GM20431 (cell line): Measurements from ENCODE around the gene MYO1D.
"Not testable (repeated sequence)": the region's sequence is repeated elsewhere in the genome, so short reads cannot be mapped to it uniquely, and the experiment has no call there.

Source experiments
- in situ Hi-C: fragments of 300-500 bp; cut with MseI, MboI; formaldehyde crosslinking; loops from one replicate; pipeline ENCODE4 v1.15.0; 2020; ENCODE audit warnings: low sequenced_read_pairs; ENCODE audit not compliant: unreplicated experiment

MYO1D gene

DNA sequence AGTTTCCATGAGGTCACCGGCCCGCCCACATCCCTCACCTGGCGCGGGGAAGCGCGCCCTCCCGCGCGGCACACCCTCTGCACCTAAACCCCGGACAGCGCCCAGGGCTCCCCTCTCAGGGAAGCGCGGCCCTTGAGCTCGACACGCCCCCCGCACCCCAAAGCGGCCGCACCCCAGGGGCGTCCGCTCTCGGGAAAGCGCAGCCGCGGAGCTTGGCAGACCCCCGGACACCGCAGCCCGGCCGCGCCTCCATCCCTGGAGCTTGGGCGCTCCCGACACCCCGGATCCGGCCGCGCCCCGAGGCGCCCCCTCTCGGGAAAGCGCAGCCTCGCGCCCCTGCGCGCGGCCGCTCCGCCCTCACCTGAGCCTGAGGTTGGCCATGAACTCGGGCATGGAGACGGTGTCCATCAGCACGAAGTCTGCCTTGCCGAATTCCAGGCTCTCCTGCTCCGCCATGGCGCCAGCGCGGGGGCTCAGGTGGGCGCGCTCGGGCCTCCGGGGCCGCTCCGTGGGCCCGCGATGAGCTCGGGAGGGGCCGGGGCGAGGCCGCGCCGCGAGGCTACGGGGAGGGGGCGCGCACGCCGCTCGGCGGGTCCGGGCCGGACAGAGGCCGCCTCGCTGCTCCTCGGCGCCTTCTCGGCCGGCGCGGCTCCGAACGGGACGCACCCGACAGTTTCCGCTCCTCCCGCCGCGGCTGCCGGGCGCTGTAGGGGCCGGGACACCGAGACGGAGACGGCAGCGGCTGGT is at the start of gene MYO1D:
MYO1D (minus strand) TSS at position 708 of the 747 bp plus-strand sequence; CDS start at position 456, 252 bp downstream.
- in situ Hi-C loops, result loop anchor here (10.0 kb wide), 1 partner anchor 92 kb away; no protein-coding TSS in a partner anchor

DNA sequence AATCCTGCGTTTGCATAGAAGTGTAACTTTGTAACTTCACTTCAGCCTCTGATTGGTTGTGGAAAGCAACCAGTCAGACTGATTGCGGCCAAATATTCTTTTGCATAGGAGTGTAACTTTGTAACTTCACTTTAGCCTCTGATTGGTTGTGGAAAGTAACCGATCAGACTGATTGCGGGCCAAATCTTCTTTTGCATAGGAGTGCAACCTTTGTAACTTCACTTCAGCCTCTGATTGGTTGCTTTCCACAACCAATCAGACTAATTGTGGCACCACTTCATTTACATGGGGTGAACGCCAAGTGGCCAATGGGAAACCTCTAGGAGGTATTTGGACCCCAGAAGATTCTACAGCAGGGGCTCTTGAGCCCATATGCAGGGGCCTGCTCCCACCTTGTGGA is 49.3 kb upstream of the MYO1D start:
- in situ Hi-C loops, result loop anchor here (25.0 kb wide), 2 partner anchors 111 to 264 kb away; no protein-coding TSS in a partner anchor

- in situ Hi-C loops, result not testable (repeated sequence)
These were observed 47.0 kb upstream of the MYO1D start for GRCh38 chr17:32923905-32924304.

GRCh38 chr17:32921017-32921416 is 44.1 kb upstream of the MYO1D start:
- in situ Hi-C loops, result no loop called here

DNA sequence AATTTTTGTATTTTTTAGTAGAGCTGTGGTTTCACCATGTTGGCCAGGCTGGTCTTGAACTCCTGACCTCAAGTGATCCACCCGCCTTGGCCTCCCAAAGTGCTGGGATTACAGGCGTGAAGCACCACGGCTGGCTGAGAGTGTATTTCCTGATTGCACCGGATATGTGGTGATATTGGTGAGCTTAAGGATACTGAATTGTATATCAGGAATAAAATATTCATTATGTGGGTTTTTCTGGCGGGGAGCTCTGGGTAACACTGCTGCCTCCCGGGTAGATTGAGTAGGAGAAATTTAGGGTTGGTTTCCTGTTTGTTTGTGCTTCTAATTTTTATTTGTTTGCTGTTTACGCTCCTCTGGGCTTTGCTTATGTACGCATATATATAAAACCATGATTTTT is 43.4 kb upstream of the MYO1D start:
- in situ Hi-C loops, result no loop called here

DNA sequence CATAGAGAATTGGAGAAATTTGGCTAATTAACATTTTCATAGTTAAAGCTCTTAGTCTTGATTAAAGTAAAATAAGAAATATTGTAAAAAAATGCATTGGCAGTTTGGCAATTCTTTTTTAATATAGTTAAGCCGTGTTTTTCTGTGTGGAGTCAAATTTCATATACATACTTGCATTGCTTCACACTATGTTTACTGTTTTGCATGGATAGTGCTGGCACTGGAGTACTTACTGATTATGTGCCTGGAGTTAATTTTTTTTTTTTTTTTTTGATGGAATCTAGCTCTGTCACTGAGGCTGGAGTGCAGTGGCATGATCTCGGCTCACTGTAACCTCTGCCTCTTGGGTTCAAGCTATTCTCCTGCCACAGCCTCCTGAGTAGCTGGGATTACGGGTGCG is 43.0 kb upstream of the MYO1D start:
- in situ Hi-C loops, result not testable (repeated sequence)

- in situ Hi-C loops, result no loop called here
These were observed 40.9 kb upstream of the MYO1D start for GRCh38 chr17:32917842-32918241.

- in situ Hi-C loops, result no loop called here
These were observed 40.2 kb upstream of the MYO1D start for GRCh38 chr17:32917081-32917480.

DNA sequence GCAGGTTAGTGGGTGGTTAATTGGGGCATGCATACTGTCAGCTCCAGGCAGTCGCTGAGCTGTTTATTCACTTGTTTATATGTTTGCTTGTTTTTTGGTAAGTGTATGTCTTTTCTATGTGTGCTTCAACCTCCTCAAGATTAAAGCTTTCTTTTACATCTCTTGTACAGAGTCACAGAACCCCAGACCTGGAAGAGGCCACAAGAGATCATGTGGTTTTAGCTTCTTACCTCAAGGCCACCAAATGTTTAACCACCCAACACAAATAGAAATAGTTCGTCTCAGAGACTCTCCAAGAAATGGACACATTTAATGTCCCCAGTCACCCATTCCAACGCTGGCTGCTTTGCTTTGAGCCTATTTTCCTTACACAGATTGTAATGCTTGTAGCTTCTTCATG is 39.2 kb upstream of the MYO1D start:
- in situ Hi-C loops, result no loop called here

DNA sequence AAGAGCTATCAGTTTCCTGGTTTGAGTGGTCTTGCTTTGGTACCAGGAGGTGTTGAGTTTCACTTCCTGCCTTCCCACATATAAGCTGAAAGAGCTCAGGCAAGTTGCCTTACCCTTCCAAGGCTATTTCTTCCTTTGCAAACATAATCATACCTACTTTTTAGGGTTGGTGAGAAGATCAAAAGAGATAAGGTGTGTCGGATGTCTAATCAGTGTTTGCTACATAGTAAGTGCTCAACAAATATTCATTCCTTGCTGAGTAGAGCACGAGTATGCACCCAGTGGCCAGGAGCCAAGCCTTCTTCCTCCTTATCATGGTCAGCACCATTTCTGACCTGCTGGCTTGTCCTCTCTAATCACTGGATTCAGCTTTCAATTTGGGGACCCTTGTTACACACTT is 38.3 kb upstream of the MYO1D start:
- in situ Hi-C loops, result no loop called here

- in situ Hi-C loops, result no loop called here
These were observed 37.3 kb upstream of the MYO1D start for GRCh38 chr17:32914181-32914580.

DNA sequence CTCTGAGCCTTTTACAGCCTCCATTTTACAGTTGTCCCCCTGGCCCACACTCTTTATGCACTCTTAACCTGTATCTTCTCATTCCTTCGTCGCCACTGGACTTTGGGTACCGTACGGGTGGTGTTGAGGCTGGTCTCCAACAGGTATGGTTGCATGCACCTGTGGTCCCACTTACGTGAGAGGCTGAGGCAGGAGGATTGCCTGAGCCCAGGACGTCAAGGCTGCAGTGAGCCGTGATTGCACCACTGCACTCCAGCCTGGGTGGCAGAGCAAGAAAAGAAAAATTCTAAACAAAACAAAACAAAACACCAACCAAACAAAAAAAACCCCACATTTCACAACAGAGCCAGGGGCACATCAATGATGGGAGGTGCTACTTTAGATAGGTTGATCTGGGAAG is 36.7 kb upstream of the MYO1D start:
- in situ Hi-C loops, result no loop called here

- in situ Hi-C loops, result no loop called here
These were observed 35.4 kb upstream of the MYO1D start for GRCh38 chr17:32912218-32912897.

DNA sequence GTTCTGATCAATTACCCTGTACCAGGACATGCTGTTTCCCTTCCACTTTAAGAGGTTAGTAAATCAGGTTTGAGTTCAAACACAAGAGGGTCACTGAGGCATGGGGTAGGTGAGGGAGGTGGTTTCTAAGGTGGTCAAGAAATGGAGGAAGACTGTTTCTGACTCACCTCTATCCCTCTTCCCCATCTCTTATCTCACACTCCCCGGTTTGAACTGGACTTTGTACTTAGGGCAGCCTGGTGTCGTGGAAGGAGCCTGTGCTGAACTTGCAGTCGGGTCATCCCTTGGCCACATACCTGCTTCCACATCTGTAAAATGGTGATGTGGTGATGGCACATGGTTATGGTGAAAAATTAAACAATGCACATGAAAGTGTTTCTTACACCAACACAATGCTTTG is 33.8 kb upstream of the MYO1D start:
- in situ Hi-C loops, result no loop called here

DNA sequence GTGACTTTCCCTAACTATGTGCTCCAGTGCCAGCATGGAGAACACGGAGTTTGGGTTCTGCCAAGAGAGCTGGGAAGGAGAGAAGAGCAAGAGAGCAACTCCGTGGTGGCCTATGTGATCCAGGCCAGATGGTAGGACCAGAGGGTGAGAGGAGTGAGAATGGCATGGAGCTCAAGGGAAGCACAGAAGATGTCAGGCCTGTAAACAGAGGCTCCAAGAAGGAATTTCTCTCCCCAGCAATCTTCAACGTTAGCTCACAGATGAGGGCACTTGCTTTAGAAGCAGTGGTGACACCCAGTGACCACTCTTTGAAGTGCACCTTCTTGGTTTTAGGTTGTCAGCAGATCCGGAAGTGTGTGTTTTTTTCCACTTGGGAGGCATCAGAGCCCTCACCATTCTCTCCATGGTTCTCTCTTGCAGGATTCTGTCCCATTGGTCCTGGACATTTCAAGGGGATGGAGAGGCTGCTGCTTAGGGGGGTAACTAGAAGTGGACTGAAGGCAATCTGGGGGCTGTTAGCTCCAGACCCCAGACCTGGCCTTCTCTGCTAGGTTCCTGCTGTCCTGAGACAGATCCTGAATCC is 33.0 kb upstream of the MYO1D start:
- in situ Hi-C loops, result no loop called here

GRCh38 chr17:32907583-32907982 is 30.7 kb upstream of the MYO1D start:
- in situ Hi-C loops, result no loop called here

DNA sequence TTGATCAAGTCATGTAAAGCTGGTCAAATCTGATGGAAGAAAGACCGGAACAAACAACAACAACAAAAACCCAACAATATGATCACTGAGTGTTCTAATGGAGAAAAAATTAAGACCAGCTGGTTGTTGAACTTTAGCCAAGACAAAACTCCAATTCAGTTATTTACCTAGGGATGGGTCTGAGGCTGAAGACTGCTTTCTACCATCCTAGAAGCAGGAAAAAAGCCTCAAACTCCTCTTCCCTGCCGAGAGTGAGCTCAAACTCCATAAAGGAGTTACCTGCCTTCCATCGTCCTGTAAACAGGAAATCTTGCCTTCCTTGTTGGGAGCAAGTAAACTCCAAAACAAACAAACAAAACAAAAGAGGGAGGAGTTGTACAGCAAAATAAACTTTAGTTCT is 28.0 kb upstream of the MYO1D start:
- in situ Hi-C loops, result no loop called here

DNA sequence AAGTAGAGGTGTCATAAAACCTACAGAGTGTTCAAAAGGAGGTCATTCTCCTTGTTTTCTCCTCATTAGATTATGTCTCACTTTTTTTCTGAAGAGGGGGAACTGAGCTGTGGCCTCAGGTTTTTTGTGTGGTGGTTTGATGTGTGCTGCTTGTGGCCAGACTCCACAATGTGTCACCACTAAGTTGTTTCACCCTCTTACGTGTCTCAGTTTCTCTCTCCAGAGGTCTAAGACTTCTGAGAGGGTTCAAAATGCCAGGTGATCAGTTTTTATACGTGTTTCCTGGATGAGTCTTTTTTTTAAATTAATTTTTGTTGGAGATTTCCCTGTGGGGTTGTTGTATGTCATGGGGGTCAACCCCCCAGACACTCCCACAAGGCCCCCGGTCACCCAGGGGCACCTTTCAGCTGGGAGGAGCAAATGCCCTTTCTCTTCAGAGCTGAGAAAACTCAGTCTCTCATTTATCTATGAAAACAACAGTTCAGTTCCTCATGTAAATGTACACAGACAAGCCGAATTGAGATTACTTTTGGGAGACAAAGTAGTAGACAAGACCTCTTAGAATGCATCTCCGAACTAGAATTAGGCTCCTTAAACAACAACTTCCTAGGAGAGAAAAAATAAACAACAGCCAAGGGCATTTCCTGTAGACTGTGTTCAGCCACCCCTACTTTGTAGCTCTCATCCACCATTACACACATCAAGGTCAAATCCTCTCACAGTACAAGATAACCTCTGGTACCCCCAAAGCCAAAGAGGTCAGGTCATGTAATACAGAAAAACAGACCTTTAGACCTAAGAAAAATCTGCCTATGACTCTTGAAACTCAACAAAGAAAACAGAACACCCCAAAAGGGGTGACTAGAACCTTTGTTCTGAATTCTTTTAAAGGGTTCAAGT is 27.1 kb upstream of the MYO1D start:
- in situ Hi-C loops, result no loop called here

- in situ Hi-C loops, result no loop called here
These were observed 24.8 kb upstream of the MYO1D start for GRCh38 chr17:32901743-32902142.
